ENCODE results near the gene RRP9.

DNA sequence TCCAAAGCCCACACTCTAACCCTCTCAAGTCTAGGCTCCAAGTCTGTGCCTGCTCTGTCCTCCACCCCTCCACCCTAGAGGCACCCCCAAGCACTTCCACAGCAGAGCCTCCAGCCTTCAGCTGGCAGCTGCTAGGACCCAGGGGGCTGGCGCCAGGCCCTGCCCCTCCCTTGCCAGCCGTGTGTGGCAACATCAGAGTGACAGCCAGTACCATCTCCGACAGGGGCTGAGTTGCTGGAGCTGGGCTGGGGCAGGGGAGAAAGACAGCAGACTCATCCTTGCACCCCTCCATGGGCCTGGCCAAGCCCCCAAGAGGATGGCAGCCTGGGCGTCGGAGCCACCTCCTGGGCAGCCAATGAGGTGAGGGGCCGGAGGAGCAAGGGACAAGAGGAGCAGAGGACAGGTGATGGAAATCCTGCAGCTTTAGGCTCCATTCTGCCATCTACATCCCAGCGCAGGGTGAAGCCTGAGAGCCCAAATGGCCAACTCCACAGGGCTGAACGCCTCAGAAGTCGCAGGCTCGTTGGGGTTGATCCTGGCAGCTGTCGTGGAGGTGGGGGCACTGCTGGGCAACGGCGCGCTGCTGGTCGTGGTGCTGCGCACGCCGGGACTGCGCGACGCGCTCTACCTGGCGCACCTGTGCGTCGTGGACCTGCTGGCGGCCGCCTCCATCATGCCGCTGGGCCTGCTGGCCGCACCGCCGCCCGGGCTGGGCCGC lies 13.6 kb upstream of the RRP9 start, which contains the start of gene GPR62:
- TF ChIP-seq, protein P1, sequence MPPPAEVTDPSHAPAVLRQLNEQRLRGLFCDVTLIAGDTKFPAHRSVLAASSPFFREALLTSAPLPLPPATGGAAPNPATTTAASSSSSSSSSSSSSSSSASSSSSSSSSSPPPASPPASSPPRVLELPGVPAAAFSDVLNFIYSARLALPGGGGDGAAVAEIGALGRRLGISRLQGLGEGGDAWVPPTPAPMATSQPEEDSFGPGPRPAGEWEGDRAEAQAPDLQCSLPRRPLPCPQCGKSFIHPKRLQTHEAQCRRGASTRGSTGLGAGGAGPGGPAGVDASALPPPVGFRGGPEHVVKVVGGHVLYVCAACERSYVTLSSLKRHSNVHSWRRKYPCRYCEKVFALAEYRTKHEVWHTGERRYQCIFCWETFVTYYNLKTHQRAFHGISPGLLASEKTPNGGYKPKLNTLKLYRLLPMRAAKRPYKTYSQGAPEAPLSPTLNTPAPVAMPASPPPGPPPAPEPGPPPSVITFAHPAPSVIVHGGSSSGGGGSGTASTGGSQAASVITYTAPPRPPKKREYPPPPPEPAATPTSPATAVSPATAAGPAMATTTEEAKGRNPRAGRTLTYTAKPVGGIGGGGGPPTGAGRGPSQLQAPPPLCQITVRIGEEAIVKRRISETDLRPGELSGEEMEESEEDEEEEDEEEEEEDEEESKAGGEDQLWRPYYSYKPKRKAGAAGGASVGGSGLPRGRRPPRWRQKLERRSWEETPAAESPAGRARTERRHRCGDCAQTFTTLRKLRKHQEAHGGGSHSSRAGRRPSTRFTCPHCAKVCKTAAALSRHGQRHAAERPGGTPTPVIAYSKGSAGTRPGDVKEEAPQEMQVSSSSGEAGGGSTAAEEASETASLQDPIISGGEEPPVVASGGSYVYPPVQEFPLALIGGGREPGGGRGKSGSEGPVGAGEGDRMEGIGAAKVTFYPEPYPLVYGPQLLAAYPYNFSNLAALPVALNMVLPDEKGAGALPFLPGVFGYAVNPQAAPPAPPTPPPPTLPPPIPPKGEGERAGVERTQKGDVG (CRISPR knock-in tag; IDR thresholded peaks at IDR 0.05): no peak
- TF ChIP-seq CTCF (IDR thresholded peaks at IDR 0.05 in 2 of 3, conservative IDR thresholded peaks at IDR 0.05 in 1 of 3; ENCODE audit: control insufficient read depth in 2 of 3, extremely low read depth in 1 of 3, insufficient read depth in 1 of 3, low read depth in 3 of 3, low read length in 3 of 3) (no peak), FOS (IDR thresholded peaks at IDR 0.05; ENCODE audit: borderline replicate concordance, extremely low read depth, insufficient read length) (no peak), SPI1 (IDR thresholded peaks at IDR 0.05; ENCODE audit: borderline replicate concordance, insufficient read depth, low read depth, low read length) (no peak), EGR1 (IDR thresholded peaks at IDR 0.05; ENCODE audit: borderline replicate concordance in 1 of 2, low read depth in 2 of 2, low read length in 2 of 2) (no peak), RB1 (IDR thresholded peaks at IDR 0.05; ENCODE audit: borderline replicate concordance) (no peak), EP300 (IDR thresholded peaks at IDR 0.05; ENCODE audit: borderline replicate concordance in 1 of 2, control insufficient read depth in 1 of 2, low read depth in 2 of 2, low read length in 2 of 2) (no peak), EZH2 (IDR thresholded peaks at IDR 0.05; ENCODE audit: borderline replicate concordance, control insufficient read depth, low read depth, low read length) (no peak), GABPA (IDR thresholded peaks at IDR 0.05; ENCODE audit: low read depth) (no peak), ZNF384 (IDR thresholded peaks at IDR 0.05; ENCODE audit: borderline replicate concordance, low read depth, low read length) (no peak), HCFC1 (IDR thresholded peaks at IDR 0.05; ENCODE audit: low read length) (no peak), SP1 (IDR thresholded peaks at IDR 0.05; ENCODE audit: low read depth, low read length) (no peak), KDM1A (IDR thresholded peaks at IDR 0.05; ENCODE audit: borderline replicate concordance) (no peak)
- TF ChIP-seq, protein P2, sequence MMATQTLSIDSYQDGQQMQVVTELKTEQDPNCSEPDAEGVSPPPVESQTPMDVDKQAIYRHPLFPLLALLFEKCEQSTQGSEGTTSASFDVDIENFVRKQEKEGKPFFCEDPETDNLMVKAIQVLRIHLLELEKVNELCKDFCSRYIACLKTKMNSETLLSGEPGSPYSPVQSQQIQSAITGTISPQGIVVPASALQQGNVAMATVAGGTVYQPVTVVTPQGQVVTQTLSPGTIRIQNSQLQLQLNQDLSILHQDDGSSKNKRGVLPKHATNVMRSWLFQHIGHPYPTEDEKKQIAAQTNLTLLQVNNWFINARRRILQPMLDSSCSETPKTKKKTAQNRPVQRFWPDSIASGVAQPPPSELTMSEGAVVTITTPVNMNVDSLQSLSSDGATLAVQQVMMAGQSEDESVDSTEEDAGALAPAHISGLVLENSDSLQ (IDR thresholded peaks at IDR 0.05): no peak
